PC-9 (cell line): ENCODE data around the gene KNCN.

Experiments used
- EZH2 ChIP-seq: fragments of 200-600 bp; sonication (generic); IDR thresholded peaks from 2 replicates; pipeline ENCODE4 v1.8.0; 2017; ENCODE audit warnings: antibody characterized with exemption, low read depth
- TF ChIP-seq, protein P1 (sequence below): fragments of 200-600 bp; sonication (generic); conservative IDR thresholded peaks from 2 replicates; pipeline ENCODE4 v1.6.1; 2017; ENCODE audit warnings: mixed run types, antibody characterized with exemption, mild to moderate bottlenecking, moderate library complexity

DNA sequence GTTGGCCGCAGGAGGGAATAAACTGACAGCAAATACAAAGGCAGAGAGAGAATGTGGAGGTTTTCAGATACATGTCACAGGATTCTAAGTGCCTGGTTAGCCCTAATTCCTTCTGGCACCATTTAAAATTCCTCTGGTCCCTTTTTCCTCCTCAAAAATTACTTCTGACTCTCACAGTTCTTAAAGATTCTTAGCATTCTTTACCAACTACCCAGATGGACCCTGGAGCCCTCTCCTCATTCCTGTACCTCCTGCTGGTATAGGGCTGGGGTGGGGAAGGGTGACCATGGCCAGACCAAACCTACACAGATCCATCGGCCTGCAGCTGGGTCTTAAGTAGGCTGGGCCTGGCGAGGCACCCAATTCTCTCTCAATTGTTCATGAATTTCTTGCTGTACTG lies 45.4 kb upstream of the KNCN start:
- TF ChIP-seq, protein P1, sequence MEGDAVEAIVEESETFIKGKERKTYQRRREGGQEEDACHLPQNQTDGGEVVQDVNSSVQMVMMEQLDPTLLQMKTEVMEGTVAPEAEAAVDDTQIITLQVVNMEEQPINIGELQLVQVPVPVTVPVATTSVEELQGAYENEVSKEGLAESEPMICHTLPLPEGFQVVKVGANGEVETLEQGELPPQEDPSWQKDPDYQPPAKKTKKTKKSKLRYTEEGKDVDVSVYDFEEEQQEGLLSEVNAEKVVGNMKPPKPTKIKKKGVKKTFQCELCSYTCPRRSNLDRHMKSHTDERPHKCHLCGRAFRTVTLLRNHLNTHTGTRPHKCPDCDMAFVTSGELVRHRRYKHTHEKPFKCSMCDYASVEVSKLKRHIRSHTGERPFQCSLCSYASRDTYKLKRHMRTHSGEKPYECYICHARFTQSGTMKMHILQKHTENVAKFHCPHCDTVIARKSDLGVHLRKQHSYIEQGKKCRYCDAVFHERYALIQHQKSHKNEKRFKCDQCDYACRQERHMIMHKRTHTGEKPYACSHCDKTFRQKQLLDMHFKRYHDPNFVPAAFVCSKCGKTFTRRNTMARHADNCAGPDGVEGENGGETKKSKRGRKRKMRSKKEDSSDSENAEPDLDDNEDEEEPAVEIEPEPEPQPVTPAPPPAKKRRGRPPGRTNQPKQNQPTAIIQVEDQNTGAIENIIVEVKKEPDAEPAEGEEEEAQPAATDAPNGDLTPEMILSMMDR: no peak
- no peak for TF ChIP-seq EZH2
